ENCODE data around the gene KRTAP3-2.

DNA sequence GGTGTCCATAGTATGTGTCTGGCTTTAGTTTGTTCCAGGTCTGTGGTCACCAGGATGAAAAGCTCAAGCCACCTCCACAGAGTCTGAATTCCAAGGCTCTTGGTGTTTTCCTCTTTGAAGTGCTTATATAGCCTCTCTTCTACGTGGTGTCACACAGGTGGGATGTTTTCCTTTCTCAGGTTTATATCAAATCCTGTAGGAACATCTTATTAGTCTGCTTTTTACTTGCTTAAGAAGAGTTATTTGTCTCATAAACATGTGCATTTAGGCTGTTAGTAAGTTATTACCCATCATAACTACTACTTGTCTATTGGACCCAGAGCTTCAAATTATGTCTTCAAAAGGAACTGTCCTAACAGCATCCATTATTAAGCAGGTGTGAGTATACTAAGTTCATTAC, 32.9 kb downstream of the KRTAP3-2 start, which contains the start of gene KRT39:
- TF ChIP-seq ISL1 (CRISPR knock-in tag; IDR thresholded peaks at IDR 0.05) (no peak), GLIS3 (CRISPR knock-in tag; IDR thresholded peaks at IDR 0.05) (no peak), ZNF8 (CRISPR knock-in tag; IDR thresholded peaks at IDR 0.05) (no peak), ARNTL (CRISPR knock-in tag; IDR thresholded peaks at IDR 0.05; ENCODE audit: borderline replicate concordance, low read depth) (no peak), SNAI2 (CRISPR knock-in tag; IDR thresholded peaks at IDR 0.05) (no peak), RARB (CRISPR knock-in tag; IDR thresholded peaks at IDR 0.05) (no peak), ZNF70 (CRISPR knock-in tag; IDR thresholded peaks at IDR 0.05) (no peak), ZFP3 (CRISPR knock-in tag; IDR thresholded peaks at IDR 0.05) (no peak), OSR1 (CRISPR knock-in tag; IDR thresholded peaks at IDR 0.05) (no peak), ZFP30 (CRISPR knock-in tag; IDR thresholded peaks at IDR 0.05) (no peak), PPARA (CRISPR knock-in tag; IDR thresholded peaks at IDR 0.05; ENCODE audit: borderline replicate concordance) (no peak)
- TF ChIP-seq, protein P1, sequence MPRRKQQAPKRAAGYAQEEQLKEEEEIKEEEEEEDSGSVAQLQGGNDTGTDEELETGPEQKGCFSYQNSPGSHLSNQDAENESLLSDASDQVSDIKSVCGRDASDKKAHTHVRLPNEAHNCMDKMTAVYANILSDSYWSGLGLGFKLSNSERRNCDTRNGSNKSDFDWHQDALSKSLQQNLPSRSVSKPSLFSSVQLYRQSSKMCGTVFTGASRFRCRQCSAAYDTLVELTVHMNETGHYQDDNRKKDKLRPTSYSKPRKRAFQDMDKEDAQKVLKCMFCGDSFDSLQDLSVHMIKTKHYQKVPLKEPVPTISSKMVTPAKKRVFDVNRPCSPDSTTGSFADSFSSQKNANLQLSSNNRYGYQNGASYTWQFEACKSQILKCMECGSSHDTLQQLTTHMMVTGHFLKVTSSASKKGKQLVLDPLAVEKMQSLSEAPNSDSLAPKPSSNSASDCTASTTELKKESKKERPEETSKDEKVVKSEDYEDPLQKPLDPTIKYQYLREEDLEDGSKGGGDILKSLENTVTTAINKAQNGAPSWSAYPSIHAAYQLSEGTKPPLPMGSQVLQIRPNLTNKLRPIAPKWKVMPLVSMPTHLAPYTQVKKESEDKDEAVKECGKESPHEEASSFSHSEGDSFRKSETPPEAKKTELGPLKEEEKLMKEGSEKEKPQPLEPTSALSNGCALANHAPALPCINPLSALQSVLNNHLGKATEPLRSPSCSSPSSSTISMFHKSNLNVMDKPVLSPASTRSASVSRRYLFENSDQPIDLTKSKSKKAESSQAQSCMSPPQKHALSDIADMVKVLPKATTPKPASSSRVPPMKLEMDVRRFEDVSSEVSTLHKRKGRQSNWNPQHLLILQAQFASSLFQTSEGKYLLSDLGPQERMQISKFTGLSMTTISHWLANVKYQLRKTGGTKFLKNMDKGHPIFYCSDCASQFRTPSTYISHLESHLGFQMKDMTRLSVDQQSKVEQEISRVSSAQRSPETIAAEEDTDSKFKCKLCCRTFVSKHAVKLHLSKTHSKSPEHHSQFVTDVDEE (CRISPR knock-in tag; IDR thresholded peaks at IDR 0.05), result no peak
- TF ChIP-seq, protein P2, sequence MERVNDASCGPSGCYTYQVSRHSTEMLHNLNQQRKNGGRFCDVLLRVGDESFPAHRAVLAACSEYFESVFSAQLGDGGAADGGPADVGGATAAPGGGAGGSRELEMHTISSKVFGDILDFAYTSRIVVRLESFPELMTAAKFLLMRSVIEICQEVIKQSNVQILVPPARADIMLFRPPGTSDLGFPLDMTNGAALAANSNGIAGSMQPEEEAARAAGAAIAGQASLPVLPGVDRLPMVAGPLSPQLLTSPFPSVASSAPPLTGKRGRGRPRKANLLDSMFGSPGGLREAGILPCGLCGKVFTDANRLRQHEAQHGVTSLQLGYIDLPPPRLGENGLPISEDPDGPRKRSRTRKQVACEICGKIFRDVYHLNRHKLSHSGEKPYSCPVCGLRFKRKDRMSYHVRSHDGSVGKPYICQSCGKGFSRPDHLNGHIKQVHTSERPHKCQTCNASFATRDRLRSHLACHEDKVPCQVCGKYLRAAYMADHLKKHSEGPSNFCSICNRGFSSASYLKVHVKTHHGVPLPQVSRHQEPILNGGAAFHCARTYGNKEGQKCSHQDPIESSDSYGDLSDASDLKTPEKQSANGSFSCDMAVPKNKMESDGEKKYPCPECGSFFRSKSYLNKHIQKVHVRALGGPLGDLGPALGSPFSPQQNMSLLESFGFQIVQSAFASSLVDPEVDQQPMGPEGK (CRISPR knock-in tag; IDR thresholded peaks at IDR 0.05; ENCODE audit: borderline replicate concordance), result no peak
- TF ChIP-seq, protein P3, sequence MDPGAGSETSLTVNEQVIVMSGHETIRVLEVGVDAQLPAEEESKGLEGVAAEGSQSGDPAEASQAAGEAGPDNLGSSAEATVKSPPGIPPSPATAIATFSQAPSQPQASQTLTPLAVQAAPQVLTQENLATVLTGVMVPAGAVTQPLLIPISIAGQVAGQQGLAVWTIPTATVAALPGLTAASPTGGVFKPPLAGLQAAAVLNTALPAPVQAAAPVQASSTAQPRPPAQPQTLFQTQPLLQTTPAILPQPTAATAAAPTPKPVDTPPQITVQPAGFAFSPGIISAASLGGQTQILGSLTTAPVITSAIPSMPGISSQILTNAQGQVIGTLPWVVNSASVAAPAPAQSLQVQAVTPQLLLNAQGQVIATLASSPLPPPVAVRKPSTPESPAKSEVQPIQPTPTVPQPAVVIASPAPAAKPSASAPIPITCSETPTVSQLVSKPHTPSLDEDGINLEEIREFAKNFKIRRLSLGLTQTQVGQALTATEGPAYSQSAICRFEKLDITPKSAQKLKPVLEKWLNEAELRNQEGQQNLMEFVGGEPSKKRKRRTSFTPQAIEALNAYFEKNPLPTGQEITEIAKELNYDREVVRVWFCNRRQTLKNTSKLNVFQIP (CRISPR knock-in tag; IDR thresholded peaks at IDR 0.05; ENCODE audit: borderline replicate concordance, low read depth), result no peak
